SK-N-SH (cell line): Measurements from ENCODE around the gene LYPD8. TPM values are rescaled to one million over a fixed set of nuclear protein-coding genes. Genes with fewer than 3 reads are reported as not detected.

Source experiments
- CTCF ChIA-PET: fragments of 300-600, 350-600 bp; formaldehyde crosslinking; extraction: SDS; loops from one replicate; lab custom pipeline; 2021; lab: Yijun Ruan, JAX
- POLR2A ChIA-PET: fragments of 350-600 bp; sonication (Branson Sonifier 250); formaldehyde crosslinking; extraction: SDS; loops from one replicate; lab custom pipeline; 2020; ENCODE audit warnings: antibody characterized with exemption, inconsistent platforms; lab: Yijun Ruan, JAX
- DNase-seq: peaks from one replicate; pipeline ENCODE4 v3.0.0; 2012
- H2AFZ ChIP-seq: fragments of 200-600 bp; sonication (generic); 2 replicates; pipeline ENCODE4 v1.8.1; 2016; ENCODE audit warnings: antibody characterized with exemption, mild to moderate bottlenecking, low read depth
- H3F3A ChIP-seq: fragments of 200-600 bp; sonication (generic); replicated peaks from 2 replicates; pipeline ENCODE3; 2016; ENCODE audit warnings: antibody characterized with exemption, mild to moderate bottlenecking; ENCODE audit not compliant: insufficient read depth
- H3K27ac ChIP-seq, 2 experiments: fragments of 200-500 bp in 1 of 2; fragments of 200-600 bp in 1 of 2; sonication (Bioruptor generic) in 1 of 2; sonication (generic), shearing (Covaris generic) in 1 of 2; 2 replicates each; pipeline versions ENCODE4 v1.5.1 to v1.6.1; 2014 to 2016; ENCODE audit warnings: low read depth in 2 of 2, inconsistent platforms in 1 of 2, low read length in 1 of 2, mild to moderate bottlenecking in 1 of 2, mixed read lengths in 1 of 2
- H3K27me3 ChIP-seq: fragments of 200-600 bp; sonication (generic), shearing (Covaris generic); 2 replicates; pipeline ENCODE4 v1.6.1; 2016; ENCODE audit warnings: mixed run types; ENCODE audit not compliant: insufficient read depth
- H3K36me3 ChIP-seq, 2 experiments: fragments of 200-500 bp in 1 of 2; fragments of 200-600 bp in 1 of 2; sonication (Bioruptor generic) in 1 of 2; sonication (generic) in 1 of 2; replicated peaks in 1 of 2; 2 replicates each; pipeline versions ENCODE3 to v1.5.1; 2014 to 2016; ENCODE audit warnings: low read length in 1 of 2, mild to moderate bottlenecking in 1 of 2; ENCODE audit not compliant: insufficient read depth in 2 of 2, control insufficient read depth in 1 of 2
- H3K4me1 ChIP-seq, 2 experiments: fragments of 200-500 bp in 1 of 2; fragments of 200-600 bp in 1 of 2; sonication (Bioruptor generic) in 1 of 2; sonication (generic), shearing (Covaris generic) in 1 of 2; 2 replicates each; pipeline versions ENCODE4 v1.5.1 to v1.6.1; 2014 to 2016; ENCODE audit warnings: low read depth in 1 of 2, low read length in 1 of 2, mixed run types in 1 of 2; ENCODE audit not compliant: insufficient read depth in 2 of 2, control insufficient read depth in 1 of 2
- H3K4me2 ChIP-seq: fragments of 200-600 bp; sonication (generic), shearing (Covaris generic); 2 replicates; pipeline ENCODE4 v1.6.1; 2017; ENCODE audit warnings: mixed run types
- H3K4me3 ChIP-seq, 2 experiments: fragments of 200-500 bp in 1 of 2; fragments of 200-600 bp in 1 of 2; sonication (Bioruptor generic) in 1 of 2; sonication (generic), shearing (Covaris generic) in 1 of 2; 2 replicates each; pipeline versions ENCODE4 v1.5.1 to v1.8.1; 2014 to 2016; ENCODE audit warnings: low read depth in 2 of 2, inconsistent platforms in 1 of 2, low read length in 1 of 2, mild to moderate bottlenecking in 1 of 2, mixed read lengths in 1 of 2, moderate library complexity in 1 of 2
- H3K79me2 ChIP-seq: fragments of 200-600 bp; sonication (generic); 2 replicates; pipeline ENCODE4 v1.8.1; 2017; ENCODE audit warnings: mild to moderate bottlenecking; ENCODE audit not compliant: insufficient read depth
- H3K9ac ChIP-seq: fragments of 200-600 bp; sonication (generic); 2 replicates; pipeline ENCODE4 v1.6.1; 2017; ENCODE audit warnings: mixed run types
- H3K9me2 ChIP-seq: fragments of 200-600 bp; sonication (generic); 2 replicates; pipeline ENCODE4 v1.6.1; 2017; ENCODE audit warnings: mixed run types
- H3K9me3 ChIP-seq: fragments of 200-600 bp; sonication (generic); 2 replicates; pipeline ENCODE4 v1.6.1; 2017; ENCODE audit warnings: mixed run types, mild to moderate bottlenecking, moderate library complexity
- H4K20me1 ChIP-seq: fragments of 200-600 bp; sonication (generic); 2 replicates; pipeline ENCODE4 v1.6.1; 2017; ENCODE audit warnings: mild to moderate bottlenecking, mixed run types; ENCODE audit not compliant: insufficient read depth
- ELF1 ChIP-seq: IDR thresholded peaks from 2 replicates; pipeline ENCODE4 v1.4.0; 2012
- GATA2 ChIP-seq: sonication (generic); formaldehyde crosslinking; IDR thresholded peaks from 2 replicates; pipeline ENCODE4 v1.5.0; 2020; ENCODE audit warnings: mild to moderate bottlenecking, missing genetic modification reagents
- MEF2A ChIP-seq: IDR thresholded peaks from 2 replicates; pipeline ENCODE4 v1.4.0; 2012; ENCODE audit warnings: low read depth, borderline replicate concordance
- NRF1 ChIP-seq: IDR thresholded peaks from 2 replicates; pipeline ENCODE4 v1.6.1; 2012; ENCODE audit warnings: low read depth, mild to moderate bottlenecking, low read length
- RAD21 ChIP-seq: IDR thresholded peaks from 2 replicates; pipeline ENCODE4 v1.6.1; 2012; ENCODE audit warnings: mild to moderate bottlenecking, low read length
- RCOR1 ChIP-seq: fragments of 150-350 bp; IDR thresholded peaks from 2 replicates; pipeline ENCODE4 v1.6.1; 2017; ENCODE audit warnings: antibody characterized with exemption, low read length
- RFX5 ChIP-seq: IDR thresholded peaks from 2 replicates; pipeline ENCODE4 v1.6.1; 2012; ENCODE audit warnings: mild to moderate bottlenecking, improper control_type of control experiment, low read length
- TAF1 ChIP-seq: IDR thresholded peaks from 2 replicates; pipeline ENCODE4 v1.6.1; 2012; ENCODE audit warnings: low read depth, mild to moderate bottlenecking, low read length, moderate library complexity, borderline replicate concordance
- TCF12 ChIP-seq: IDR thresholded peaks from 2 replicates; pipeline ENCODE4 v1.4.0; 2012
- YY1 ChIP-seq: IDR thresholded peaks from 2 replicates; pipeline ENCODE4 v1.4.0; 2012; ENCODE audit warnings: low read depth, mild to moderate bottlenecking
- WGBS: methylation state at CpG from one replicate; pipeline ENCODE4 v1.1.6; 2017; ENCODE audit warnings: low lambda C conversion rate; 5-methylcytosine and 5-hydroxymethylcytosine counted together
- polyA plus RNA-seq, 3 experiments: library from polyadenylated mRNA; depleted of rRNA; stranded (reverse); fragments of >200 nt; gene quantifications; 2 replicates each; pipeline ENCODE4 v1.2.3, GENCODE V29; 2012
- TF ChIP-seq, protein P1 (sequence below): fragments of 150-350 bp; IDR thresholded peaks from 2 replicates; pipeline ENCODE4 v1.6.1; 2016; ENCODE audit warnings: mild to moderate bottlenecking, low read depth, low read length
- TF ChIP-seq, protein P2 (sequence below): IDR thresholded peaks from 2 replicates; pipeline ENCODE4 v1.4.0; 2012; ENCODE audit warnings: low read depth, borderline replicate concordance
- TF ChIP-seq, protein P3 (sequence below): fragments of 200-600 bp; sonication (generic); IDR thresholded peaks from 2 replicates; pipeline ENCODE4 v1.6.1; 2017; ENCODE audit warnings: antibody characterized with exemption, mild to moderate bottlenecking, moderate library complexity
- TF ChIP-seq, protein P4 (sequence below): IDR thresholded peaks from 2 replicates; pipeline ENCODE4 v1.4.0; 2012; ENCODE audit warnings: low read depth, borderline replicate concordance
- TF ChIP-seq, protein P5 (sequence below): IDR thresholded peaks from 2 replicates; pipeline ENCODE4 v1.4.0; 2012; ENCODE audit warnings: low read depth

Gene LYPD8
- polyA plus RNA-seq, 1 of the 3 experiments (the other 2 are of a cell fraction) = 1.5 TPM

DNA sequence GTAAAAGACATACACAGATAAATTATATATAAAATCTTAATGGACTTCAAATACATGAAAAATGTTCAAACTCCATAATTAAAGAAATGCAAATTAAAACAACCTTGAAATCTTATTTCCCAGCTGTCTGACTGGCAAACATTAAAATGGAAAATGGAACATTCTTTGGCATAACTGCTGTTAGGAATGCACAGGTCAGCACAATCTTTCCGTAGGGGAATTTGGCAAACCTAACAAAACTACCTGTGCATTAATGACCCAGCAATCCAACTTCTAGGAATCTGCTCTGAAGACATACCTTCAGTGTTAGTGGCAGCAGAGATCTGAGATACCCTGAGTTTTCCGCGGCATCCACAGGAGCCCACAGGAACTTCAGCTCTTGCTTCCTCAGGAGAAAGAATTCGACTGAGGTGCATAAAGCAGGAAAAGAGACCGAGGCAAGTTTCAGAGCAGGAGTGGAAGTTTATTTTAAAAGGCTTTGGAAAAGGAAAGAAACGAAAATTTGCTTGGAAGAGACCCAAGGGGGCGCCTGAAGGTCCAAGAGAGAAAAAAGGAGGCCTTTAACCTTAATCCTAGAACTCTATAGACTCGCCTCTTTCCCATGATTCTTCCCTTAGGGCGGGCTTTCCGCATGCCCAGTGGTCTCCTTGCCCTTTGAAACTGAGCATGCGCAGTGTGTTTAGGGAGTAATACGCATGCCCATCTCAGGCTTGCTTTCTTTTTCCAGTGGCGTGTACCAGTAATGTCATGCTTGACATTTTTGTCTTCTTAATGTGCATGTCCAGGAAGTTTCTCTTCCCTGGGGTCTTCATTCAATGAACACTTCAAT is 24.8 kb downstream of the LYPD8 start:
- Histone ChIP-seq H3K9me2 (no peaks in the 10 kb centered on the region), H3F3A (no peaks in the 10 kb centered on the region), H4K20me1 (no peaks in the 10 kb centered on the region), H3K4me3 (peak overlapping the region; percentile 51 to 59), H3K79me2 (no peaks in the 10 kb centered on the region), H3K27ac (peak overlapping the region; percentile 7 to 17; a peak in 2 of 4 replicates), H3K27me3 (no peaks in the 10 kb centered on the region; the same call in 1 of the 2 replicates), H3K9me3 (no peaks in the 10 kb centered on the region), H3K36me3 (no peaks in the 10 kb centered on the region), H3K9ac (peak overlapping the region; percentile 25), H3K4me2 (peak overlapping the region; percentile 56), H2AFZ (peak overlapping the region; percentile 80), H3K4me1 (no peaks in the 10 kb centered on the region)
- POLR2A ChIA-PET = no interaction called here
- 15% methylated on average over 13 of the region's 13 CpGs for WGBS
- TF ChIP-seq, protein P1, sequence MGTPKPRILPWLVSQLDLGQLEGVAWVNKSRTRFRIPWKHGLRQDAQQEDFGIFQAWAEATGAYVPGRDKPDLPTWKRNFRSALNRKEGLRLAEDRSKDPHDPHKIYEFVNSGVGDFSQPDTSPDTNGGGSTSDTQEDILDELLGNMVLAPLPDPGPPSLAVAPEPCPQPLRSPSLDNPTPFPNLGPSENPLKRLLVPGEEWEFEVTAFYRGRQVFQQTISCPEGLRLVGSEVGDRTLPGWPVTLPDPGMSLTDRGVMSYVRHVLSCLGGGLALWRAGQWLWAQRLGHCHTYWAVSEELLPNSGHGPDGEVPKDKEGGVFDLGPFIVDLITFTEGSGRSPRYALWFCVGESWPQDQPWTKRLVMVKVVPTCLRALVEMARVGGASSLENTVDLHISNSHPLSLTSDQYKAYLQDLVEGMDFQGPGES = no peak
- TF ChIP-seq, protein P2, sequence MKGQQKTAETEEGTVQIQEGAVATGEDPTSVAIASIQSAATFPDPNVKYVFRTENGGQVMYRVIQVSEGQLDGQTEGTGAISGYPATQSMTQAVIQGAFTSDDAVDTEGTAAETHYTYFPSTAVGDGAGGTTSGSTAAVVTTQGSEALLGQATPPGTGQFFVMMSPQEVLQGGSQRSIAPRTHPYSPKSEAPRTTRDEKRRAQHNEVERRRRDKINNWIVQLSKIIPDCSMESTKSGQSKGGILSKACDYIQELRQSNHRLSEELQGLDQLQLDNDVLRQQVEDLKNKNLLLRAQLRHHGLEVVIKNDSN = no peak
- TF ChIP-seq TCF12 (no peak), NRF1 (peak; percentile 81), RFX5 (no peak), MEF2A (no peak), TAF1 (0 out of 2 replicates have a peak, but pooled peaks have one; percentile 19), YY1 (no peak), ELF1 (no peak), GATA2 (CRISPR knock-in tag) (no peak), RCOR1 (no peak), RAD21 (no peak)
- TF ChIP-seq, protein P3, sequence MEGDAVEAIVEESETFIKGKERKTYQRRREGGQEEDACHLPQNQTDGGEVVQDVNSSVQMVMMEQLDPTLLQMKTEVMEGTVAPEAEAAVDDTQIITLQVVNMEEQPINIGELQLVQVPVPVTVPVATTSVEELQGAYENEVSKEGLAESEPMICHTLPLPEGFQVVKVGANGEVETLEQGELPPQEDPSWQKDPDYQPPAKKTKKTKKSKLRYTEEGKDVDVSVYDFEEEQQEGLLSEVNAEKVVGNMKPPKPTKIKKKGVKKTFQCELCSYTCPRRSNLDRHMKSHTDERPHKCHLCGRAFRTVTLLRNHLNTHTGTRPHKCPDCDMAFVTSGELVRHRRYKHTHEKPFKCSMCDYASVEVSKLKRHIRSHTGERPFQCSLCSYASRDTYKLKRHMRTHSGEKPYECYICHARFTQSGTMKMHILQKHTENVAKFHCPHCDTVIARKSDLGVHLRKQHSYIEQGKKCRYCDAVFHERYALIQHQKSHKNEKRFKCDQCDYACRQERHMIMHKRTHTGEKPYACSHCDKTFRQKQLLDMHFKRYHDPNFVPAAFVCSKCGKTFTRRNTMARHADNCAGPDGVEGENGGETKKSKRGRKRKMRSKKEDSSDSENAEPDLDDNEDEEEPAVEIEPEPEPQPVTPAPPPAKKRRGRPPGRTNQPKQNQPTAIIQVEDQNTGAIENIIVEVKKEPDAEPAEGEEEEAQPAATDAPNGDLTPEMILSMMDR = 0 out of 2 replicates have a peak, but pooled peaks have one; percentile 9
- TF ChIP-seq, protein P4, sequence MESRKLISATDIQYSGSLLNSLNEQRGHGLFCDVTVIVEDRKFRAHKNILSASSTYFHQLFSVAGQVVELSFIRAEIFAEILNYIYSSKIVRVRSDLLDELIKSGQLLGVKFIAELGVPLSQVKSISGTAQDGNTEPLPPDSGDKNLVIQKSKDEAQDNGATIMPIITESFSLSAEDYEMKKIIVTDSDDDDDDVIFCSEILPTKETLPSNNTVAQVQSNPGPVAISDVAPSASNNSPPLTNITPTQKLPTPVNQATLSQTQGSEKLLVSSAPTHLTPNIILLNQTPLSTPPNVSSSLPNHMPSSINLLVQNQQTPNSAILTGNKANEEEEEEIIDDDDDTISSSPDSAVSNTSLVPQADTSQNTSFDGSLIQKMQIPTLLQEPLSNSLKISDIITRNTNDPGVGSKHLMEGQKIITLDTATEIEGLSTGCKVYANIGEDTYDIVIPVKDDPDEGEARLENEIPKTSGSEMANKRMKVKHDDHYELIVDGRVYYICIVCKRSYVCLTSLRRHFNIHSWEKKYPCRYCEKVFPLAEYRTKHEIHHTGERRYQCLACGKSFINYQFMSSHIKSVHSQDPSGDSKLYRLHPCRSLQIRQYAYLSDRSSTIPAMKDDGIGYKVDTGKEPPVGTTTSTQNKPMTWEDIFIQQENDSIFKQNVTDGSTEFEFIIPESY = no peak
- TF ChIP-seq, protein P5, sequence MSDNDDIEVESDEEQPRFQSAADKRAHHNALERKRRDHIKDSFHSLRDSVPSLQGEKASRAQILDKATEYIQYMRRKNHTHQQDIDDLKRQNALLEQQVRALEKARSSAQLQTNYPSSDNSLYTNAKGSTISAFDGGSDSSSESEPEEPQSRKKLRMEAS = peak; percentile 75
- CTCF ChIA-PET = no interaction called here
- peak; percentile 63 for DNase-seq
